ENCODE results near the gene NRIP1. TPM values are rescaled to one million over a fixed set of nuclear protein-coding genes. Genes with fewer than 3 reads are reported as not detected.

Gene NRIP1
- total RNA-seq, 4 donors from 2014 or later, result 15.8 to 23.6 (median 18.0) TPM

GRCh38 chr21:15094706-15095105, 29.9 kb upstream of the NRIP1 start:
- Histone ChIP-seq H3K27me3 (no peaks in the 10 kb centered on the region), H3K4me3 (no peak overlapping the region), H3K36me3 (no peaks in the 10 kb centered on the region), H3K9me3 (no peaks in the 10 kb centered on the region), H3K4me1 (no peaks in the 10 kb centered on the region), H3K27ac (no peak overlapping the region)
- WGBS, result 72% methylated on average over 4 of the region's 4 CpGs
- DNase-seq (ENCODE audit: low spot score in 2 of 2), result no peak
- TF ChIP-seq POLR2A (IDR thresholded peaks at IDR 0.05), result no peak
- no peak for TF ChIP-seq CTCF (IDR thresholded peaks at IDR 0.05)
- no peak for TF ChIP-seq POLR2AphosphoS5 (IDR thresholded peaks at IDR 0.05)

DNA sequence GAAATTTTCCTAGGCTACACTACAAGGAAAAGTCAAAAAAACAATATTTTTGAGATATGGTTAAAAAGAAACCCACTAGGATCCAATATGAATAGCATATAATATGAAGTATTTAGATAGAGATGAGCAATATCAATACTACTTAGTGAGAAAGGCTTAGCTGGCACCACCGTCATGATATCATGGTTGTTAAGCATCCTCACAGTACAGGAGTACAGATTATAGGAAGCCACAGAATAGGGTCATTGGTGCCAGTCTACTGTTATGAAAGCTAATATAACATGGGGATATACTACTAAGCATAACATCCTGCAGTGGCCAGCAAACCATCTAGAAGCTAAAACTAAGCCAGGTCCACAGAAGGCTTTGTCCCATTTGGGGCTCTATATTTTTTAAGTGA, 28.4 kb upstream of the NRIP1 start:
- no peak overlapping the region for H3K27ac ChIP-seq
- TF ChIP-seq CTCF (IDR thresholded peaks at IDR 0.05) (no peak), EP300 (IDR thresholded peaks at IDR 0.05) (no peak), POLR2AphosphoS5 (IDR thresholded peaks at IDR 0.05) (no peak), POLR2A (IDR thresholded peaks at IDR 0.05) (no peak)
- H3K4me3 ChIP-seq, result no peak overlapping the region
- H3K9me3 ChIP-seq, result no peaks in the 10 kb centered on the region
- H3K36me3 ChIP-seq, result no peaks in the 10 kb centered on the region
- no peaks in the 10 kb centered on the region for H3K27me3 ChIP-seq
- 84% methylated on average over 1 of the region's 1 CpG for WGBS
- no peak for DNase-seq (ENCODE audit: low spot score in 2 of 2)
- H3K4me1 ChIP-seq, result no peaks in the 10 kb centered on the region

GRCh38 chr21:15092745-15093144, 27.9 kb upstream of the NRIP1 start:
- Histone ChIP-seq H3K4me3 (no peak overlapping the region), H3K27me3 (no peaks in the 10 kb centered on the region), H3K4me1 (no peaks in the 10 kb centered on the region), H3K36me3 (no peaks in the 10 kb centered on the region), H3K9me3 (no peaks in the 10 kb centered on the region), H3K27ac (no peak overlapping the region)
- WGBS, result 92% methylated on average over 2 of the region's 2 CpGs
- no peak for DNase-seq (ENCODE audit: low spot score in 2 of 2)
- no peak for TF ChIP-seq EP300 (IDR thresholded peaks at IDR 0.05)
- TF ChIP-seq POLR2AphosphoS5 (IDR thresholded peaks at IDR 0.05), result no peak
- no peak for TF ChIP-seq POLR2A (IDR thresholded peaks at IDR 0.05)
- TF ChIP-seq CTCF (IDR thresholded peaks at IDR 0.05), result no peak

DNA sequence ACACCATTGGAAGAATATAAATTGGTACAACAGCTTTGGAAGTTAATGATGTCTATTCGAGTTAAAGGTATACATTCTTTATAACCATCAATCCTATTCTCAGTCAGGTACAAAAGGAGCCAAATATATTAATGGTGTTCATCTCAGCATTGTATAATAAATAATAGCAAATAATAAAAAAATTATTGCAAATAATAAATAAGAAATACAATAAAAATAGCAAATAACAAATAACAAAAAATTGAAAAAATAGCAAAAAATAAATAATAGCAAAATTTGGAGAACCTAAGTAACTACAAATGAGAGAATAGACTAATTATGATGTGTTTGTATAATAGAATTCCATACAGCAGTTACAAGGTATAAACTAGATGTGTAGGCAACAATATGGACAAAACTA, 25.6 kb upstream of the NRIP1 start:
- no peak for DNase-seq (ENCODE audit: low spot score in 2 of 2)
- H3K9me3 ChIP-seq, result no peaks in the 10 kb centered on the region
- H3K4me3 ChIP-seq, result no peak overlapping the region
- no peak overlapping the region for H3K27ac ChIP-seq
- no peaks in the 10 kb centered on the region for H3K36me3 ChIP-seq
- H3K4me1 ChIP-seq, result no peaks in the 10 kb centered on the region
- no peaks in the 10 kb centered on the region for H3K27me3 ChIP-seq
- TF ChIP-seq EP300 (IDR thresholded peaks at IDR 0.05), result no peak
- no peak for TF ChIP-seq POLR2A (IDR thresholded peaks at IDR 0.05)
- TF ChIP-seq POLR2AphosphoS5 (IDR thresholded peaks at IDR 0.05), result no peak
- no peak for TF ChIP-seq CTCF (IDR thresholded peaks at IDR 0.05)
- 86% methylated on average over 1 of the region's 1 CpG for WGBS

GRCh38 chr21:15088488-15088887, 23.7 kb upstream of the NRIP1 start:
- 91% methylated on average over 1 of the region's 1 CpG for WGBS
- no peaks in the 10 kb centered on the region for H3K9me3 ChIP-seq
- H3K27ac ChIP-seq, result no peak overlapping the region
- TF ChIP-seq POLR2AphosphoS5 (IDR thresholded peaks at IDR 0.05) (no peak), EP300 (IDR thresholded peaks at IDR 0.05) (no peak), CTCF (IDR thresholded peaks at IDR 0.05) (no peak), POLR2A (IDR thresholded peaks at IDR 0.05) (no peak)
- DNase-seq (ENCODE audit: low spot score in 2 of 2), result no peak
- no peaks in the 10 kb centered on the region for H3K36me3 ChIP-seq
- no peaks in the 10 kb centered on the region for H3K4me1 ChIP-seq
- H3K4me3 ChIP-seq, result no peak overlapping the region
- H3K27me3 ChIP-seq, result no peaks in the 10 kb centered on the region

All from suprapubic skin (tissue), 4 donors.